Measurements from ENCODE around the gene CHRNB1.
"Not testable (repeated sequence)": the region's sequence is repeated elsewhere in the genome, so short reads cannot be mapped to it uniquely, and the experiment has no call there.

Gene CHRNB1

DNA sequence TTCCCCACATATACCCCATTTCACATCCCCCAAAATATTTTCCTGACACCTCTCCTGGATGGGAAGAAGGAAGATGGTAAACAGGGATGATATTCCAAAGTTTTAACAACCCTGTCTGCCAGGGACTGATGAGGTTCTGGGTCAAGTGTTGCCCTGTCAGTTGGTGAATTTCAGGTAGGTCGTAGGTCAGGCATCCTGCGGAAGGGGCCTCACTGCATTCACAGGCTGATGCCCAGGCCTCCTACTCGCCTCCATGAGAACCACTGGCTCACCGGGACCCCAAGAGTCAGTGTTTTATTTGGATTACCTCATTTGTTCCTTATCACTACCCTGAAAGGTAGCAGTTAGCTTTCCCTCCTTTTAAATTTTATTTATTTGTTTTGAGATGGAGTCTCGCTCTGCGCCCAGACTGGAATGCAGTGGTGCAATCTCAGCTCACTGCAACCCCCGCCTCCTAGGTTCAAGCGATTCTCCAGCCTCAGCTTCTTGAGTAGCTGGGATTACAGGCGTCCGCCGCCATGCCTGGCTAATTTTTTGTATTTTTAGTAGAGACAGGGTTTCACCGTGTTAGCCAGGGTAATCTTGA, 24.0 kb downstream of the CHRNB1 start:
- DNase-seq: no peak

DNA sequence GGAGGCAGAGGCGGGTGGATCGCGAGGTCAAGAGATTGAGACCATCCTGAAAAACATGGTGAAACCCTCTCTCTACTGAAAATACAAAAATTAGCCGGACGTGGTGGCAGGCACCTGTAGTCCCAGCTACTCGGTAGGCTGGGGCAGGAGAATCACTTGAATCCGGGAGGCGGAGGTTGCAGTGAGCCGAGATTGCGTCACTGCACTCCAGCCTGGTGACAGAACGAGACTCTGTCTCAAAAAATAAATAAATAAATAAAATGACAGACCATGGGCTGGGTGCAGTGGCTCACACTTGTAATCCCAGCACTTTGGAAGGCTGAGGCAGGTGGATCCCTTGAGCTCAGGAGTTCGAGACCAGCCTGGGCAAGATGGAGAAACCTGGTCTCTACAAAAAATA, 25.0 kb downstream of the CHRNB1 start:
- DNase-seq: not testable (repeated sequence)

DNA sequence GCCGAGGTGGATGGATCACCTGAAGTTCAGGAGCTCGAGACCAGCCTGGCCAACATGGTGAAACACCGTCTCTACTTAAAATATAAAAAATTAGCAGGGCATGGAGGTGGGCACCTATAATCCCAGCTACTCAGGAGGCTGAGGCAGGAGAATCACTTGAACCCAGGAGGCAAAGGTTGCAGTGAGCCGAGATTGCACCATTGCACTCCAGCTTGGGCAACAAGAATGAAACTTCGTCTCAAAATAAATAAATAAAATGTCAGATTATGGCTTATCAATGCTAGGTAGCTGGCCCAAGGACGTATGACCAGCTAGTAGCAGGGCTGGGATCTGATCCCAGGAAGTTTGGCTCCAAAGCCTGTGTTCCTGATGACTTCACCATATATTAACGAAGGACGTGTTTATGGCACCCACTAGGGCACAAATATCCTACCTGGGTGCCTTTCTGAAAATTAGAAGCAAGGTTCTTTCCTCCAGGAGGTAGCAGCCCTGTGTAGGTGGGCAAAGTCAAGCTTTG, 25.7 kb downstream of the CHRNB1 start:
- not testable (repeated sequence) for DNase-seq

DNA sequence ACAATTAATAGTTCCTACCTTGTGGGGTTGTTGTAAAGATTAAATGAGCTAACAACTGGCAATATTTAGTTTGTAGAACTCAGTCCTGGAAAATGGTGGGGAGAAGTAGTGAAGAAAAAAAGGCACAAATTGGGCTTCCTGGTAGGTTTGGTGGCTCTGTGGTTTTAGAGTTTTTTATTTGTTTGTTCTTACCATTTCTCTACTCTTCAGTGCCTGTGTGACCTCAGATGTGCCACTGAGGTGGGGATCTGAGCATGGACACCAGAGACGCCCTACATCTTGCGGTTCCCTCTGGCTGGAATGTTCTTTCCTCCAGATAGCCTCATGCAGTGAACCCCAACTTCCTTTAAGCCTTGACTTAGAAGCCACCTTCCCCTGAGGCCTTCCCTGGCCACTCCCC, 26.9 kb downstream of the CHRNB1 start:
- no peak for DNase-seq

DNA sequence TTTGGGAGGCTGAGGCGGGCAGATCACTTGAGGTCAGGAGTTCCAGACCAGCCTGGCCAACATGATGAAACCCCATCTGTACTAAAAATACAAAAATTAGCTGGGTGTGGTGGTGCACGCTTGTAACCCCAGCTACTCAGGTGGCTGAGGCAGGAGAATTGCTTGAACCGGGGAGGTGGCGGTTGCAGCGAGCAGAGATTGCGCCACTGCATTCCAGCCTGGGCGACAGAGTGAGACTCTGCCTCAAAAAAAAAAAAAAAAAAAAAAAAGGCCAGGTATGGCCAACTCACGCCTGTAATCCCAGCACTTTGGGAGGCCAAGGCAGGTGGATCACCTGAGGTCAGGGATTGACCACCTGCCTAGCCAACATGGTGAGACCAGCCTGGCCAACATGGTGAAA, 29.9 kb downstream of the CHRNB1 start:
- not testable (repeated sequence) for DNase-seq

DNA sequence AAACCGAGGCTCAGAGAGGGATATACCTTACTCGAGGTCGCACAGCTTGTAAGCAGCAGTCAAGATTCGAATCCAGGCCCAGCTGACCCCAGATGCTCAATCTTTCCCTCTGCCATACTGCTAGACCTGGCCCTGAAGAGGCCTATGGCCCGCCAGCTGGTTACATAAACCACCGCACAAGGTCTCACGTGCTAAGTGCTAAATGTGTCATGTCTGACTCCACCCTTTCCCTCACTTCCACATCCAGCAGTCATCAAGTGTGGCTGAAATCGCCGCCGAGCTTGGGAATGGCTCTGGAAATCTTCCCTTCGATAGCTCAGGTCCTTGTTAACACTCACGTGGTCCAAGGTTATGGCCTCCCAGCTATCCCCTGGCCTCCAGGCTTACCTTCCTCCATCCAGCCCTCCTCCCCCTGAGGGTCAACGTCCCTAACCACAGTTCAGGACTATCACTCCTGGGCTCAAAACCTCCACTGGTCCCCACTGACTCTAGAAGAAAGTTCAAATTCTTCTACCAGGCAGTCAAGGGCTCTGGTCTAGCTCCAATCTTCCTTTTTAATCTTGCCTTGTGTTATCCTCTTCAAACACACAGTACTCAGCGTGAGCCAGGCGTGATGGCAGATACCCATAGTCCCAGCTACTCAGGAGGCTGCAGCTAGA, 31.0 kb downstream of the CHRNB1 start:
- DNase-seq: no peak

DNA sequence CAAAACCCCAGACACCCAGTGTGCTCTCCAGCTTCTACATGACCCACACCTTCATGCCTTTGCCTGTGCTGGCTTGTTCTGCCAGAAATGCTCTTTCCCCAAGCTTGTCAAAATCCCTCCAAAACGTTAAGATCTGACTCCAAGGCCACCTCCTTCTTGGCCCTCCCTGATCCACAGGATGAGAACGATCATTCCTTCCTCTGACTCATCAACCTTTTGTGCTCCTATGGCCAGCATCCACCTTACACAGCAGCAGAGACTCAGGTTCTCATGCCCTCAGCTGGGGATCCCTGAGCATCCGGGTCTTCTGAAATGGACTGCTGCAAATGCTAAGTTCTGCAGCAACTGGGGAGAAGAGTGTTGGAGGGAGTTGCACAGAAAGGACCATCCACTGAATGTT, 31.6 kb downstream of the CHRNB1 start:
- no peak for DNase-seq

DNA sequence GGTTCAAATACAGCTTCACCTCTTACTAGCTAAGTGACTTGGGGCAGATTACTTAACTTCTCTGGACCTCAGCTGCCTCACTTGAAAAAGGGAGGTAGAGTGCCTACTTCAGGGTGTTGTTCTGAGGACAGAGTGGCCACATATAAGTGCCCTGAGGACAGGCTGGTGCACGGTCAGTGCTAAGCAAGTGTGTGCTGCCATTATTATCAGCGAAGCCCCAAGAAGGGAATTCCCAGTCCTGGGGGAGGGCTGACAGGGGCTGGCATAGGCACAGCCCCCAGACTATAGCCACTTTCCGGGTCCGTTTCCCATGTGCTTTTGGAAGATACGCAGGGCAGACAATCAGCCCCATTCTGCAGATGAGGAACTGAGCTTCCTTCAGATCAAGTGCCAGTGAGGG, 32.1 kb downstream of the CHRNB1 start:
- DNase-seq: no peak

DNA sequence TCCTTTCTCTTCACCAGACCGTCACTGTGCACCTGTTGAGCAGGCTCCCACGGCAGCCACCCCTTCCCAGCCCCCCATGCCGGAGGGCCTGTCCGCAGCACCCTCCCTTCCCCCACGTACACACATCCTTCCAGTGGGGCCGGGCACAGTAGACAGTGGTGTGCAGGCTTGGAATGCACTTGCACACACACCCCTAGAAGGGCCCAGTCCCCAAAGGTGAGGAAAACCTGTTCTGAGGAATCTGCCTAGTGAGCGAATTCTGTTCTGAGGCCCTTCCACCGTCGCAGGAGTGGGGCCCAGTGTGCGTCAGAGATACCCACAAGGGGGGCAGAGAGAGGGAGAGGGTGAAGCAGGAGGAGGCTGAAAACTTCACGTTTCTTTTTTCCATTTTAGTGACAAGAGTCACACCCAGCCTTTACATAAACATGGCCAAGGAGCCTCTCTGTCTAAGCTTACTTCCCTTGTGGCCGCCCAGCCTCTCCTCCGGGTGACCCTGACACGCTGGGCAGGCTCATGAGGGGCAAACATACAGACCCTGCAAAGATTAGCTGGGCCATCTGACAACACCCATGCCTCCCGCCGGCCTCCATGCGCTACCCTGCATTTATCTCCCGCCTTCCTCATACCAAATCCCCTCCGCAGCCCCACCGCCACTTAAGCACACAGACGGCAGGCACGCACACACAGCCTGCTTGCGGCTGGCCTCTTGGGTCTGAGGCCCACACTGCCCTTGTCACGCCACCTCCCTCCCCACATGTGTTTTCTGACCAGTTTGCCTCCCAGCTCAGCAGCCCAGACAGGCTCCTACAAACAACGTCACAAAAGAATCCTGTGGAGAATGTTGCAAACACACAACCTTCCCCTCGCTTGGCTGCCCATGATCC, 32.8 kb downstream of the CHRNB1 start:
- DNase-seq: no peak

DNA sequence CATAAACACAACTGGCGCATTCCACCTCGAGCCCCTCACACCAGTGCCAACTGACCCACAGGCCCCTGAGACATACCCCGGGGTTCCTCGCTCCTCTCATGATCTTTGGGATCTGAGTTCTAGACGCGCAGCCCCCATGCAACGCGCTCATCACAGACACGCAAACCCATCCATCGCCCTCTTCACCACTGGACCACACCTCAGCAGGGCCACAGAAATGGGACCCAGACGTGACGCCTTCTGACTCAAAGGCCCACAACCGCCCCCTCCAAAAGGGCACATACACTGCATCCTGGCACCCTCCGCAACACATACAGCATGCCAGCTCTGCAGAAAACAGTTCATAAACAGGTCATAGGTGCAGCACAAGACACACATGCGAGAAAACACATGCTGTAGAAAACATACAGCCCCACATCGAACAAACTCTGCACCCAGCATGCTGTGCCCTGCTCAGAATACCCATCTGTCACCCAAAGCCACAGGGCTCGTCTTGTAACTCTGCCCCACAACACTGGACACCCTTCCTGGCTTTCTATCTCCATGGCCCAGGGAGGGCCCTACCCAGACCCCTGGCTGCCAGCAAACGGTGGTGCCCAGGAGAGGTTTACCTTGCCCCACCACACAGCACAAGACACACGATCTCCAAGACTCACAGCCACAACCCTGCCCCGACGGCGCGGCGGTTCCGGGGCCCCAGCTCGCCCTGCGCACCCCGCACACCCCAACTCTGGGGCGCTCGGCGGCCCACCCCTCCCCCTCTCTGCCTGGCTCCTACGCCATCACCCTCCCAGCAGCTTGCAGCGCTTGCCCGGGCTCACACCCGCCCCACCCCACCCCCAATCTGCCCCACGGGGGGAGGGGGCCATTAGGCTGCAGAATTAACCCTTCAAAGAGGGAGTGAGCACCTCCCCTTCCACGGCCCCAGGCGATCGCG, 33.7 kb downstream of the CHRNB1 start:
- peak; percentile 46 for DNase-seq

DNA sequence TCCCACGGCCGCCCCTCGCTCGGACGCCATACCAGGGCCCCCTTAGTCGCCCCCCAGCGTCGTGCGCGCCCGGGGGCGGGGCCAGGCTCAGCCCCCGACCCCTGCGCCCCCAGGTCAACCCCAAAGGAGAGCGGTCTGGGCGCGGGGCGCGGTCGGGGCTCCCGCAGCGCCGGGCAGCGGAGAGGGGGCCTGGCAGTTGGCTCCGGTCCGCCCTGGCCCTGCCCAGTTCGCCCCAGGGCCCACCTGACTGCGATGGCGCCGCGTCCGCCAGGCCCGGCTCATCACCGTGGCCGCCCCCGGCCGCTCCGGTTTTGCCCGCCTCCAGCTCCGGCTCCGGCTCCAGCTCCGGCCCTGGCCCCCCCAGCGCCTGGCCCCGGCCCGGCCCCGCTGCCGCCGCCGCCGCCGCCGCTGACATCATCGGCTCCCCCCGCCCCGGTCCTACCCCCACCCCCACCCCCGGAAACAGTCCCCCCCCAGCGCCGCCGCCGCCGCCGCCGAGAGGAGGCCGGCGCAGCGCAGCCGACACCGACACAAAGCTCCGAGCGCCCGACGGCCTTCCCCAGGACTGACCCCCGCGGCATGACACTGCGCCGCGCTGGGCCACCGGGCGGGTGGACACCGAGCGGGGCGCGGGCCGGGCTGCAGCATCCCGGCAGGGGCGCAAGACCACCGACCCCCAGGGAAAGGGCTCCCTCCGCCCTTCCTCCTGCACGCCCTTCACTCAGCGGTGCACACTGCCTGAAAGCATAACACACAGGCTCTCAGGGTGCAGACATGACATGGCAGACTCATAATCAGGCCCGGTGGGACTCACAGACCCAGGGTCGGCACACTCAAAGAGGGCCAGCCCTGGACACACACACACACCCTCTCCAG, 34.6 kb downstream of the CHRNB1 start, which contains the start of gene ZBTB4:
Gene ZBTB4, minus strand, starts transcription at position 419 of the 876 bp plus-strand sequence. CDS start 12,830 bp downstream, outside the sequence.
- peak; percentile 44 for DNase-seq

DNA sequence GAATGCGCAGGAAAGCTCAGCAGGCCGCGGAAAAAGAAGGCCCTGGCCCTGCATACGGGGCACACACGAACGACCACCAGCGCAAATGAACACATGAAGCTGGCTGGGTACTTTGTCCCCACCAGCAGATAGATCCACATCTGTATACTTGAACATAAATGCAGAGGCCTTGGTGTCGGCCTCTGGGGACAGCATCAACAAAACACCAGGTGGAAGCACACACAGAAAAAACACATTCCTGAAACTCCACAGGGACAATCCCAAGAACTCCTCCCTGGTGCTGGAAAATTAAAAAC, 35.2 kb downstream of the CHRNB1 start:
- DNase-seq: peak; percentile 27

DNA sequence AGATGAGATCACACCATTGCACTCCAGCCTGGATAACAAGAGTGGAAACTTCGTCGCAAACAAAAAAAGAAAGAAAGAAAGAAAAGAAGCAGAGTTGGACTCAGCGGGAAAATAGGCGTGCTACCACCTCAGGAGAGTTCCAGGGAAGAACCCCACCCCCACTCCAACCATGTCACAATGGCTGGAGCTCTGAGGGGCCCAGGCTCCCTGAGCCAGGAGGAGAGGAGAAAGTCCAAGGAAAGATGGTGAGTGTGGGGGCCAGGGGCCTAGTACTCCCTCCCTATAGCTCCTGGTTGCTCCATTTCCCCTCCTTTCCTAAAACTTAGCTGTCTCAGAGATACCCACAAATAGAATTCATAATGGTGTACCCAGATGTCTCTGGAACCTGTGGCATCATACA, 36.4 kb downstream of the CHRNB1 start, which contains the start of gene SLC35G6:
Gene SLC35G6, plus strand, starts transcription at position 172 of the 400 bp plus-strand sequence. Its CDS starts 71 bp downstream, at position 243.
- not testable (repeated sequence) for DNase-seq

DNA sequence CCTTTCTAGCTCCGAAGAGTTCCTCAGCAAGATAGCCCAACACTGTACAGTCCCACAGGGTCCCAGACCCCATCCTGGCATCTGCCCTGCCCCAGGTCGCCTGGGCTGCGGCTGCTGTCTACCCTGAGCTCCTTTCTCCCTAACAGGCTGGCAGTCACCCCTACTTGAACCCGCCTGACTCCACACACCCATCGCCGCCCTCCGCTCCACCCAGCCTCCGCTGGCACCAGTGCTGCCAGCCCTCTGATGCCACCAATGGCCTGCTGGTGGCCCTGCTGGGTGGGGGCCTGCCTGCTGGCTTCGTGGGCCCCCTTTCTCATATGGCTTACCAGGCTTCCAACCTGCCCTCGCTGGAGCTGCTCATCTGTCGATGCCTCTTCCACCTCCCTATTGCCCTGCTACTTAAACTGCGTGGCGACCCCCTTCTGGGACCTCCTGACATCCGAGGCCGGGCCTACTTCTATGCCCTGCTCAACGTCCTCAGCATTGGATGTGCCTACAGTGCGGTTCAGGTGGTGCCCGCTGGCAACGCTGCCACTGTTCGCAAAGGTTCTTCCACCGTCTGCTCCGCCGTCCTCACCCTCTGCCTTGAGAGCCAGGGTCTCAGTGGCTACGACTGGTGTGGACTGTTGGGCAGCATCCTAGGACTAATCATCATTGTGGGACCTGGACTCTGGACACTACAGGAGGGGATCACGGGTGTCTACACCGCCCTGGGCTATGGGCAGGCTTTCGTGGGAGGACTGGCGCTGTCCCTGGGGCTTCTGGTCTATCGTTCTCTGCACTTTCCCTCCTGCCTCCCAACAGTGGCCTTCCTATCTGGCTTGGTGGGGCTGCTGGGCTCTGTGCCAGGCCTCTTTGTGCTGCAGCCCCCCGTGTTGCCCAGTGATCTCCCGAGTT, 37.2 kb downstream of the CHRNB1 start:
- DNase-seq: not testable (repeated sequence)

DNA sequence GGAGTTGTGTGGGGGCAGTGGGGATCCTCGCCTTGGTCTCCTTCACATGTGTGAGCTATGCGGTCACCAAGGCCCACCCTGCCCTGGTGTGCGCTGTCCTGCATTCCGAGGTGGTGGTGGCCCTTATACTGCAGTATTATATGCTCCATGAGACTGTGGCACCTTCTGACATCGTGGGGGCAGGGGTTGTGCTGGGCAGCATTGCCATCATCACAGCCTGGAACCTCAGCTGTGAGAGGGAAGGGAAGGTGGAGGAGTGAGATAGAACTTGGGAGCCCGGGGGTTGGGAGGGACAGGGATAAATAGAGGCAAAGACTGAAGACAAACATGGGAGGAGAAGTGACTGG, 37.9 kb downstream of the CHRNB1 start:
- DNase-seq: not testable (repeated sequence)

DNA sequence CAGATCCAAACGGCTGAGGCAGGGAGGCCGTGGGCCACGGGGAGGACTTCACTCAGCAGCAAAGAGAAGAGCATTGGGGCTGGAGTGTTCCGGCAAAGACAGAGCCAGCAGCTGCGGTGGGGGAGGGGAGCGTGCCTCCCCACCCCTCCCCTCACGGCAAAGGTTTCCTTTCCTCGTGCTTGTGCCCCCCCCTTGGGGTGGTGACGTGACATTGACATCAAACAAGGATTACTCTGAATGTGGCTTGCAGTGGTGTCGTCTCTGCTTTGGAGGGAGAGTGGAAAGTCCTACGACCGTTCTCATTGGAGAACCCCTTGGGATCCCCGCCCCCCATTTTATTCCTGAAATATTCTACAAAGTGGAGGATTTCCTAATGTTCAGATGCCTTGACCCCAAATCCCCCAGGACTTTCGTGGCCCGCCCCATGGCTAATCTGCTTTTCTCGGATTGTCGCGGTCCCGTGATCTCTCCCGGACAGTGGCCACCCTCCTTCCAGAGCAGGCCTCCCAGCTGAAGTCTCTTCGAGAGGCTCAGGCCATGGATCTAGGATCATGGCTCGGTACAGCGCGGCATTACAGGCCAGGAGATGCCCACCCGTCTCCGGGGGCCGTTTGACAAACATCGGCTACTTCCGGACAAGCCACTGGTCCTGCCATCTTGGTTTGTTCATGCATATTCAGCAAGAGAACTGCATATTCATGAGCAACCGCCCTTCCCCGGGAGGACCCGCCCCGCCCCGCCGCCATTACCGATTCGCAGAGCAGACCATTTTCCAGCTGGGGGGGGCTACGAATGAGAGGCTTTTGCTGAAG, 38.6 kb downstream of the CHRNB1 start:
- DNase-seq: peak; percentile 90

DNA sequence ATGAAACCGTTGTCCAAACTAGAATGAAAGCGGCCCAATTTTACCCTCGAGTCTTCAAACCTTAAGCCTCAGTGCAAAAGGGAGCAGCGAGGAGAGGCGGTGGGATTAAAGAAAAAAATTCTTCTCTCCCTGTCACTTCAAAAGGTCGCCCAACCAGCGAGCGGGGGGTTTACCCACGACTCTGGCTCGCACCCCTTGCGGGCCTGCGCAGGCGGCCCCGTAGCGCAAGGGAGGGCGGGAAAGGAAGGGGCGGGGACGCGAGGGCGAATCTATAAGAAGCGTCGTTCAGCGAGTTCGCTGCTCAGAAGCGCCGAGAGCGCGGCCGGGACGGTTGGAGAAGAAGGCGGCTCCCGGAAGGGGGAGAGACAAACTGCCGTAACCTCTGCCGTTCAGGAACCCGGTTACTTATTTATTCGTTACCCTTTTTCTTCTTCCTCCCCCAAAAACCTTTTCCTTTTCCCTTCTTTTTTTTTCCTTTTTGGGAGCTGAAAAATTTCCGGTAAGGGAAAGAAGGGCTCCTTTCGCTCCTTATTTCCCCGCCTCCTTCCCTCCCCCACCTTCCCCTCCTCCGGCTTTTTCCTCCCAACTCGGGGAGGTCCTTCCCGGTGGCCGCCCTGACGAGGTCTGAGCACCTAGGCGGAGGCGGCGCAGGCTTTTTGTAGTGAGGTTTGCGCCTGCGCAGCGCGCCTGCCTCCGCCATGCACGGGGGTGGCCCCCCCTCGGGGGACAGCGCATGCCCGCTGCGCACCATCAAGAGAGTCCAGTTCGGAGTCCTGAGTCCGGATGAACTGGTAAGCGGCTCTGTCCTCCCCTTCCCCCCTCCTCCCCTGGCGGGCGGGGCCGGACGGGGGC, 39.4 kb downstream of the CHRNB1 start, which contains the start of gene POLR2A:
Gene POLR2A, plus strand, starts transcription at position 300 of the 852 bp plus-strand sequence.
- DNase-seq: peak; percentile 95

DNA sequence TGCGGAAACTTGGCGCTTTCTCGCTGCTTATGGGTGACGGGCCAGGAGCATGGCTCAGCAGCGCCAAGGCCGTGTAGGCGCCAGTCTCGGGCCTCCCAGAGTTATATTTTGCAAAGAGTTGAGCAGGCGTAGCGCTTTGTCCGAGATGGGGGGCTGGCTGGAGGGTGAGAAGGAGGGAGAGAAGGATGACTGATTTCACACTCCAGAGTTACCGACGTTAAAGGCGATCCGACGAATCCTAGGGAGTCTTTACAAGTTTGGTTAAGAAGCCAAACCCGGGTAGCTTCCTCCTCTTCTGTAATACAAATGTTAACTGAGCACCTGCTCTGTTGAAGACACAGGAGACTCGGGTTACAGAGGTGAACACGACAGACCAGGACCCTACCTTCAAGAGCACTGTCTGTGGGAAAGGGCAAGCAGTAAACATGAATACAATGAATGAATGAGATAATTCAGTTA, 40.1 kb downstream of the CHRNB1 start:
- peak; percentile 63 for DNase-seq
